HCT116 (cell line): ENCODE results near the gene ZBTB7C. TPM values are rescaled to one million over a fixed set of nuclear protein-coding genes. Genes with fewer than 3 reads are reported as not detected.

Experiments used
- ATAC-seq: fragments of 200-7000 bp; cut with Tn5 transposase; 2 replicates; pipeline ENCODE4 v1.9.1; 2020; ENCODE audit warnings: mild to moderate bottlenecking, moderate library complexity
- BruUV-seq: library from RNA; stranded (reverse); fragments of 400-500 nt; replicated peaks from 2 replicates; lab custom pipeline; 2021; lab: Mats Ljungman, UMichigan
- CTCF ChIA-PET: fragments of 300-600 bp; sonication (Branson Sonifier 250); formaldehyde crosslinking; loops from one replicate; lab custom pipeline; 2021; ENCODE audit warnings: antibody characterized with exemption; lab: Charles Lee
- POLR2A ChIA-PET: fragments of 300-600, 350-600 bp; sonication (Branson Sonifier 250); formaldehyde crosslinking; loops from one replicate; lab custom pipeline; 2021; ENCODE audit warnings: antibody characterized with exemption; lab: Charles Lee
- RAD21 ChIA-PET, 2 experiments: fragments of 300-600 bp; sonication (Branson Sonifier 250); formaldehyde crosslinking; loops; one replicate each; lab custom pipeline; 2023; ENCODE audit warnings: low total read pairs in 2 of 2; ENCODE audit not compliant: uncharacterized antibody in 2 of 2, unreplicated experiment in 2 of 2, low non-redundant PET in 1 of 2; lab: Charles Lee
- DNase-seq: peaks from one replicate; pipeline ENCODE4 v3.0.0-alpha.2; 2010; ENCODE audit warnings: low read depth, low spot score
- H2AFZ ChIP-seq: fragments of 200-600 bp; shearing (Covaris generic), sonication (generic); 2 replicates; pipeline ENCODE4 v1.6.1; 2017; ENCODE audit warnings: low read depth, mixed run types, mixed read lengths, antibody characterized with exemption, low read length; ENCODE audit not compliant: poor library complexity, severe bottlenecking
- H3K27ac ChIP-seq: 2 replicates; pipeline ENCODE4 v1.5.1; 2012; ENCODE audit warnings: low read depth, low read length
- H3K27me3 ChIP-seq: fragments of 200-600 bp; sonication (generic); 2 replicates; pipeline ENCODE4 v1.6.1; 2016; ENCODE audit warnings: mixed run types, low read length, mixed read lengths; ENCODE audit not compliant: insufficient read depth
- H3K36me3 ChIP-seq, 2 experiments: fragments of 200-500 bp in 1 of 2; fragments of 200-600 bp in 1 of 2; sonication (Bioruptor generic) in 1 of 2; sonication (generic) in 1 of 2; 2 replicates each; pipeline versions ENCODE4 v1.5.1 to v1.6.1; 2014 to 2016; ENCODE audit warnings: low read length in 2 of 2, inconsistent platforms in 1 of 2, mixed read lengths in 1 of 2, mixed run types in 1 of 2; ENCODE audit not compliant: insufficient read depth in 2 of 2, control insufficient read depth in 1 of 2
- H3K4me1 ChIP-seq, 2 experiments: fragments of 200-600 bp in 1 of 2; sonication (generic) in 1 of 2; 2 replicates each; pipeline versions ENCODE4 v1.5.1 to v1.6.1; 2012 to 2017; ENCODE audit warnings: low read length in 2 of 2, inconsistent platforms in 1 of 2, mild to moderate bottlenecking in 1 of 2, mixed read lengths in 1 of 2, mixed run types in 1 of 2, moderate library complexity in 1 of 2; ENCODE audit not compliant: insufficient read depth in 2 of 2, control insufficient read depth in 1 of 2
- H3K4me2 ChIP-seq: fragments of 200-600 bp; sonication (generic); 2 replicates; pipeline ENCODE4 v1.6.1; 2017; ENCODE audit warnings: mixed run types, low read length, mixed read lengths
- H3K4me3 ChIP-seq, 2 experiments: fragments of 200-600 bp in 1 of 2; sonication (generic) in 1 of 2; replicated peaks in 1 of 2; 2 replicates each; pipeline ENCODE4 v1.5.1; 2011 to 2016; ENCODE audit warnings: low read length in 2 of 2, control low read depth in 1 of 2, low read depth in 1 of 2, mild to moderate bottlenecking in 1 of 2, mixed read lengths in 1 of 2, mixed run types in 1 of 2
- H3K79me2 ChIP-seq: fragments of 200-600 bp; sonication (generic); 2 replicates; pipeline ENCODE4 v1.6.1; 2017; ENCODE audit warnings: mild to moderate bottlenecking, mixed run types, low read length, moderate library complexity, mixed read lengths; ENCODE audit not compliant: insufficient read depth
- H3K9ac ChIP-seq: fragments of 200-600 bp; sonication (generic); 2 replicates; pipeline ENCODE4 v1.6.1; 2016; ENCODE audit warnings: low read length, mixed read lengths
- H3K9me2 ChIP-seq: fragments of 200-600 bp; sonication (generic), shearing (Covaris generic); 2 replicates; pipeline ENCODE4 v1.6.1; 2017; ENCODE audit warnings: mixed run types, mild to moderate bottlenecking, moderate library complexity; ENCODE audit not compliant: insufficient read depth
- H3K9me3 ChIP-seq, 2 experiments: fragments of 200-500 bp in 1 of 2; fragments of 200-600 bp in 1 of 2; sonication (Bioruptor generic) in 1 of 2; sonication (generic) in 1 of 2; 2 replicates each; pipeline ENCODE4 v1.6.1; 2014 to 2017; ENCODE audit warnings: low read length in 2 of 2, mixed read lengths in 2 of 2, inconsistent platforms in 1 of 2, low read depth in 1 of 2, mild to moderate bottlenecking in 1 of 2, mixed run types in 1 of 2, moderate library complexity in 1 of 2; ENCODE audit not compliant: control insufficient read depth in 1 of 2, insufficient read depth in 1 of 2
- H4K20me1 ChIP-seq: fragments of 200-600 bp; sonication (generic), shearing (Covaris generic); 2 replicates; pipeline ENCODE4 v1.6.1; 2017; ENCODE audit warnings: mixed run types, mild to moderate bottlenecking, moderate library complexity; ENCODE audit not compliant: insufficient read depth
- ATF3 ChIP-seq: IDR thresholded peaks from 2 replicates; pipeline ENCODE4 v1.6.1; 2012
- SIN3A ChIP-seq: IDR thresholded peaks from 2 replicates; pipeline ENCODE4 v1.6.1; 2012; ENCODE audit warnings: low read depth
- ZBTB33 ChIP-seq: IDR thresholded peaks from 2 replicates; pipeline ENCODE4 v1.6.1; 2011; ENCODE audit warnings: mild to moderate bottlenecking, low read length, moderate library complexity; ENCODE audit not compliant: insufficient replicate concordance; ENCODE audit errors: extremely low read depth
- ZNF274 ChIP-seq: fragments of 200-500 bp; sonication (Bioruptor generic); IDR thresholded peaks from 2 replicates; pipeline ENCODE4 v1.6.1; 2014; ENCODE audit warnings: mild to moderate bottlenecking, low read depth, low read length, inconsistent platforms
- intact Hi-C: fragments of 100-400 bp; cut with micrococcal nuclease; formaldehyde crosslinking; loops from 2 replicates; pipeline ENCODE4 v1.10.0; 2022
- total RNA-seq: library from RNA; stranded (reverse); gene quantifications from one replicate; pipeline ENCODE4 v1.2.1, GENCODE V29; 2021; ENCODE audit not compliant: unreplicated experiment

The ZBTB7C gene
- total RNA-seq, 1 experiment from 2014 or later, result 0.37 TPM

- Histone ChIP-seq H2AFZ (no peak overlapping the region), H3K36me3 (no peaks in the 10 kb centered on the region), H3K79me2 (no peaks in the 10 kb centered on the region), H3K27ac (no peak overlapping the region), H3K27me3 (no peaks in the 10 kb centered on the region), H3K4me1 (no peaks in the 10 kb centered on the region), H3K9ac (no peak overlapping the region), H3K9me2 (no peaks in the 10 kb centered on the region), H4K20me1 (no peaks in the 10 kb centered on the region), H3K9me3 (no peaks in the 10 kb centered on the region), H3K4me3 (no peak overlapping the region), H3K4me2 (no peak overlapping the region)
- ATAC-seq (no peak), DNase-seq (no peak)
- intact Hi-C loops, result no loop called here
- TF ChIP-seq ZNF274 (no peak), ZBTB33 (no peak), ATF3 (no peak), SIN3A (no peak)
- ChIA-PET RAD21 (no interaction called here), CTCF (no interaction called here), POLR2A (no interaction called here)
- BruUV-seq, result no TSS peak
Observed at GRCh38 chr18:48263914-48264902, 145.0 kb downstream of the ZBTB7C start.
